Naive thymus-derived CD8-positive, alpha-beta T cell (primary cell): ENCODE results near the gene COL5A1. TPM values are rescaled to one million over a fixed set of nuclear protein-coding genes. Genes with fewer than 3 reads are reported as not detected.
A peak's percentile ranks its signal among the peaks of the same experiment; 100 is the strongest.

Source experiments
- ATAC-seq, 2 donors: fragments of 150-1000 bp; cut with Tn5 transposase in 1 of 2; sonication (Bioruptor Pico), chemical (Tn5 transposase) in 1 of 2; 1 replicate in 1 of 2; 2 replicates in 1 of 2; pipeline ENCODE4 v1.10.0; 2021; ENCODE audit warnings: mild to moderate bottlenecking in 2 of 2, moderate library complexity in 2 of 2
- POLR2A ChIA-PET: fragments of 350-600 bp; sonication (Branson Sonifier 250); formaldehyde crosslinking; loops from one replicate; lab custom pipeline; 2021; ENCODE audit warnings: antibody characterized with exemption; lab: Charles Lee
- DNase-seq, 10 donors: peaks; one replicate each; pipeline versions ENCODE4 v3.0.0 to v3.0.0-alpha.2; 2020 to 2022
- H3K27ac Mint-ChIP-seq, 10 donors: one replicate each; pipeline ENCODE4 v1.8.0; 2020 to 2022; ENCODE audit warnings: mild to moderate bottlenecking in 10 of 10, mixed read lengths in 10 of 10, moderate library complexity in 4 of 10, inconsistent platforms in 1 of 10
- H3K27me3 Mint-ChIP-seq, 5 donors: one replicate each; pipeline ENCODE4 v1.8.0; 2021 to 2022; ENCODE audit warnings: mixed read lengths in 5 of 5
- H3K36me3 Mint-ChIP-seq, 3 donors: one replicate each; pipeline ENCODE4 v1.8.0; 2020 to 2022; ENCODE audit warnings: mixed read lengths in 3 of 3, mild to moderate bottlenecking in 2 of 3, inconsistent platforms in 1 of 3
- H3K4me1 Mint-ChIP-seq, 4 donors: one replicate each; pipeline ENCODE4 v1.8.0; 2021 to 2022; ENCODE audit warnings: mixed read lengths in 4 of 4
- H3K4me3 Mint-ChIP-seq, 10 donors: one replicate each; pipeline ENCODE4 v1.8.0; 2020 to 2022; ENCODE audit warnings: mild to moderate bottlenecking in 10 of 10, mixed read lengths in 10 of 10, moderate library complexity in 6 of 10, inconsistent platforms in 1 of 10
- H3K9me3 Mint-ChIP-seq, 9 donors: one replicate each; pipeline ENCODE4 v1.8.0; 2020 to 2022; ENCODE audit warnings: mixed read lengths in 9 of 9, mild to moderate bottlenecking in 3 of 9, inconsistent platforms in 1 of 9, moderate library complexity in 1 of 9
- polyA plus RNA-seq, 3 donors: library from polyadenylated mRNA; unstranded; fragments of 300-500 nt; fragmentation: Illumina TruSeq; gene quantifications; one replicate each; pipeline ENCODE4 v1.2.3, GENCODE V29; 2021
- total RNA-seq, 8 experiments: library from RNA in 2 of 8; stranded (reverse) in 2 of 8; gene quantifications; one replicate each; pipeline ENCODE4 v1.2.3 and lab custom pipeline; 2021 to 2026

The COL5A1 gene
- total and polyA plus RNA-seq, 5 experiments from 2014 or later, result 0.26 TPM; not detected in 4

- ATAC-seq (no peak), DNase-seq (peak in 1 of 10 donors; percentile 56)
- no peaks in the 10 kb centered on the region for H3K4me1 Mint-ChIP-seq
- POLR2A ChIA-PET, result no interaction called here
- no peaks in the 10 kb centered on the region for H3K9me3 Mint-ChIP-seq
- no peaks in the 10 kb centered on the region for H3K36me3 Mint-ChIP-seq
- no peak overlapping the region for H3K27ac Mint-ChIP-seq
- peaks cover 0 to 10% (median 3%) of the 10 kb centered on the region in 5 donors for H3K27me3 Mint-ChIP-seq
- no peak overlapping the region for H3K4me3 Mint-ChIP-seq
These were observed 9.8 kb downstream of the COL5A1 start for GRCh38 chr9:134651226-134651905.

DNA sequence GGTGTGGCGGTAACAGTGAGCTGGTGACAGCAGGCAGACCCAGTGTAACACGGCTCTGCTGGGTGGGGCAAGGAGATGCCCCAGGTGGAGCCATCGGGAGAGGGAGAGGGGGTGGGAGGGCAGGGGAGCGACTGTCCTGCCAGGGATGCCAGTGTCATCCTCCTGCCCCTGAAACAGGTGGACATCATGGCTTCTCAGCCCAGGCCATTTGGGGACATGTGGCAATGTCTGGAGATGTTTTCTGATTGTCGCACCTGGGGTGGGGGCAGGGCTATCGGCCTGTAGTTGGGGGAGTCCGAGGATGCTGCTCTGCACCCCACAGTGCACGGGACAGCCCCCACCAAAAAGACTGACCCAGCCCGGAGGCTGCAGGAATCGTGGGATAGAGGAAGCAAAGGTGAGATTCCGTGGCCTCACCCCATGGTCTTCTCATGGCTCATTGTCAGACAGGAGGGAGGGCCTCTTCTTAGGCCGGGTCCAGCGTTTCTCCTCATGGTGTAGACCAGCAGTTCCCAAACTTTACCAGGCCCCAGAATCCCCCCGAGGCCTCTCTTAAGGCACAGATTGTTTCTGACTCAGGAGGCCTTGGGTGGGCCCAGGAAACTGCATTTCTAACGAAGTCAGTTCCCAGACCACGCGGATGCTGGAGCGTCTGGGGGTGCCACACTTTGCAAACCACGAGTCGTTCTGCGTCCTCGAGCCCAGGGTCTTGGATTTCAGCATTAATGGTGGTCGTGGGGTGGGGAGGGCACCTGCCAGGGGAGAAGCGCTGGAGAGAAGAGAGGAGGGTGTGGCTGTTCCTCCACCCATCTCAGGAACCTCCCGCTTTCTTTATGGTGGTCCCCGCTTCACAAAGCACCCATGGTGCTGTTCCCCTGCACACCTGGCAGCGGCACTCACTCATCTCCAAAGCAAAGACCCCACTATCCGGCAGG, 11.0 kb downstream of the COL5A1 start:
- no peaks in the 10 kb centered on the region for H3K9me3 Mint-ChIP-seq

DNA sequence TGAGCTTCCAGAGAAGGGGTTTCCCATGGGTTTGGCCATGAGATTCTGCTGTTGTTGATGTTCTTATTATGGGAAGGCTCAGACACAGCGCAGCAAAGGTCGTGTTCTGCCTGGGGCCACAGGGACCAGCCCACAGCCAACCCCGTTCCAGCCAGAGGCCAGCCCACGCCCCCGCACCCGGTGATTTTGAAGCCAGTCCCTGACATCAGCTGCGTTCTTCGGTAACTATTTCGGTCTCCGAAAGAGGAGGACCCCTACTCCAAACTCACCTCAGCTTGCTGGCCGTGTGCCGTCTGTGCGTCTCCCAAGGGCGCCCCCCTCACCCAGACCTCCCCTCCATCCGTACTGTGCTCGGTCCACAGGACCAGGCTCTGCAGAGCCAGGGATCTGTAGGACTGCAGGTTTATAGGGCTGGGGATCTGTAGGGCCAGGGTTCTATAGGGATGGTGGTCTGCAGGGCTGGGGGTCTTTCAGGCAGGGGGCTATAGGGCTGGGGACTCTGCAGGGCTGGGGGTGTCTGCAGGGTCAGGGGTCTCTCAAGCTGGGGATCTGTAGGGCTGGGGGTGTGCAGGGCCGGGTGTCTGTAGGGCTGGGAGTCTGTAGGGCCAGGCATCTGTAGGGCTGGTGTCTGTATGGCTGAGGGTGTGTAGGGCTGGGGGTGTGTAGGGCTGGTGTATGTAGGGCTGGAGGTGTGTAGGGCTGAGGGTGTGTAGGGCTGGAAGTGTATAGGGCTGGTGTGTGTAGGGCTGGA, 11.8 kb downstream of the COL5A1 start:
- no peaks in the 10 kb centered on the region for H3K36me3 Mint-ChIP-seq
- H3K9me3 Mint-ChIP-seq, result no peaks in the 10 kb centered on the region
- DNase-seq (peak in 1 of 10 donors; percentile 19), ATAC-seq (no peak)
- POLR2A ChIA-PET, result no interaction called here
- H3K27ac Mint-ChIP-seq, result no peak overlapping the region
- H3K4me1 Mint-ChIP-seq, result no peaks in the 10 kb centered on the region
- no peak overlapping the region for H3K4me3 Mint-ChIP-seq
- H3K27me3 Mint-ChIP-seq, result peaks cover 0 to 7% (median 0%) of the 10 kb centered on the region in 5 donors

More for the DNA sequence above, 11.0 kb downstream of the COL5A1 start:
- ATAC-seq (no peak), DNase-seq (peak in 1 of 10 donors; percentile 50)
- POLR2A ChIA-PET, result no interaction called here
- Mint-ChIP-seq H3K27ac (no peak overlapping the region), H3K27me3 (peaks cover 0 to 9% (median 3%) of the 10 kb centered on the region in 5 donors), H3K36me3 (no peaks in the 10 kb centered on the region), H3K4me1 (no peaks in the 10 kb centered on the region), H3K4me3 (no peak overlapping the region)

- ATAC-seq, result no peak
- DNase-seq, result peak in 1 of 10 donors; percentile 26
- Mint-ChIP-seq H3K27me3 (peaks cover 0 to 7% (median 0%) of the 10 kb centered on the region in 5 donors), H3K4me1 (no peaks in the 10 kb centered on the region), H3K27ac (no peak overlapping the region), H3K4me3 (no peak overlapping the region), H3K9me3 (peaks cover 0 to 2% (median 0%) of the 10 kb centered on the region in 9 donors), H3K36me3 (no peaks in the 10 kb centered on the region)
- POLR2A ChIA-PET, result no interaction called here
These were observed 13.5 kb downstream of the COL5A1 start for GRCh38 chr9:134655101-134655500.

DNA sequence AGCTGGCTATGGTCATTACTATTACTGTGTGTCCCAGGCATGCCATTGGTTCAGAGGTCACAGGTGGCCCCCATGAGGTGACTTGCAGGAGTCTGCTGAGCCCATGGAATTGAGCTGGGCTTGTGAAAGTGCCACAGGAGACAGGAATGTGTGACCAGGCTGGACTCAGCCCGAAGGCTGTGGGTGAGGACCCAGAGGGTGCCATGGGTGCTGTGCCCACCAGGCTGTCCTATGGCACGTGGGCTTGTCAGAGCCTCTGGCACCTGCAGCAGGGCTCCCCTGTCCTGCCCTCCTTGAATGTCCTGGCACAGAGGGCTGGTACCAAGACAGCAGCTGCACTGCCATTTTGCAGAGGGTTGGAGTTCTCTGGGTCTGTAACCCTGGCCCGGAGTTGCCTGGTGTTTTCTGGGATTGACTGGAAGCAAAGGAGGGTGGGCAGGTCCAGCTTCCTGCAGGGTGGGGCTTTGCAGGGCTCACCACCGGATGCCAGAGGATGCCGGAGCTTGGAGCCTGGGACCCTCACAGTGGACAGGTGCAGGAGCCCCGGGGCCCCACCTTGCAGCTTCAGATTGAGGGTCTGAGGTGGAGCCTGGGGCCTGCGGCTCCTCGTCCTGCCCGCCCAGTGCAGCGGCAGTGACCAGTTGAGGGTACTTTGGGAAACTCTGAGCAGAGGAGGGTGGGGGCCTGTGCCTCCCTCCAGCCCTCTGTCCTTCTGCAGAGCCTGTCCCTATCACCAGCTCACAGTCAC, 14.2 kb downstream of the COL5A1 start:
- Mint-ChIP-seq H3K27ac (no peak overlapping the region), H3K4me1 (no peaks in the 10 kb centered on the region), H3K27me3 (peaks cover 0 to 6% (median 0%) of the 10 kb centered on the region in 5 donors), H3K4me3 (no peak overlapping the region), H3K36me3 (peaks cover 0 to 3% (median 1%) of the 10 kb centered on the region in 3 donors), H3K9me3 (peaks cover 0 to 7% (median 4%) of the 10 kb centered on the region in 9 donors)
- ATAC-seq (no peak), DNase-seq (peak in 1 of 10 donors; percentile 56)
- POLR2A ChIA-PET, result no interaction called here

DNA sequence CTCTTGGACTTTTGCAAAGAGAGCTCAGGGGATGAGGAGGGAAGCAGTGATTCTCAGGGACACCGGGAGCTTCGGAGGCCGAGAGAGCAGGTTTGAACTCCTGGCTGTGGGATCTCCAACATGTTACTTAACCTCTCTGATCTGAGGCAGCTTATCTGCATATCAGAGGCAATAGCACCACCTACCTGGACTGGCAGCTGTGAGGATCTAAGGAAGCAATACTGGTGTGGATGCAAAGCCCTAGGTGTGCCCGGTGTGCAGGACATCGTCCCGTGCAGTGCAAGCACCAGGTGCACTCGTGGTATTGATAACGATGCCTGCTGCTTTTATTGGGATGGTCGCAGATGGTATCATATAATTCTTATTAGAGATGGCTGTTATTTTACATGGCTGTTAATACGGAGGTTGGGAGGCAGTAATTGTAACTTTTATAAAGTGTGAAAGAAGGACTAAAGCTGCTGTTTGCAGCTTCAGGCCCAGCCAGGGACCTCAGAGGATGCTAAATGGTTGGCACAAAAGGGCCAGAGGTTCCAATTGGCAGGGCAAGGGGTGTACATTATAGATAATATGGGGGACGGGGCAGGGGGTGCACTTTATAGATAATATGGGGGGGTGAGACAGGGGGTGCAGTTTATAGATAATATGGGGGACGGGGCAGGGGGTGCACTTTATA, 14.9 kb downstream of the COL5A1 start:
- Mint-ChIP-seq H3K4me3 (no peak overlapping the region), H3K9me3 (peaks cover 0 to 12% (median 8%) of the 10 kb centered on the region in 9 donors), H3K27me3 (peaks cover 0 to 7% (median 0%) of the 10 kb centered on the region in 5 donors), H3K27ac (peak overlapping the region in 1 of 10 donors; percentile 50), H3K36me3 (peaks cover 0 to 4% (median 4%) of the 10 kb centered on the region in 3 donors), H3K4me1 (no peaks in the 10 kb centered on the region)
- ATAC-seq (no peak), DNase-seq (peak in 1 of 10 donors; percentile 53)
- POLR2A ChIA-PET, result no interaction called here

- ATAC-seq (no peak), DNase-seq (peak in 1 of 10 donors; percentile 61)
- Mint-ChIP-seq H3K27me3 (peaks cover 0 to 13% (median 0%) of the 10 kb centered on the region in 5 donors), H3K4me3 (no peak overlapping the region), H3K9me3 (peaks cover 0 to 22% (median 9%) of the 10 kb centered on the region in 9 donors), H3K36me3 (peaks cover 0 to 4% (median 4%) of the 10 kb centered on the region in 3 donors), H3K27ac (no peak overlapping the region), H3K4me1 (no peaks in the 10 kb centered on the region)
- POLR2A ChIA-PET, result interaction anchor here (0.6 kb wide), 1 partner anchor 74 kb away, joined by 3 read pairs; no protein-coding TSS in a partner anchor
These were observed 16.2 kb downstream of the COL5A1 start for GRCh38 chr9:134657666-134658377.

DNA sequence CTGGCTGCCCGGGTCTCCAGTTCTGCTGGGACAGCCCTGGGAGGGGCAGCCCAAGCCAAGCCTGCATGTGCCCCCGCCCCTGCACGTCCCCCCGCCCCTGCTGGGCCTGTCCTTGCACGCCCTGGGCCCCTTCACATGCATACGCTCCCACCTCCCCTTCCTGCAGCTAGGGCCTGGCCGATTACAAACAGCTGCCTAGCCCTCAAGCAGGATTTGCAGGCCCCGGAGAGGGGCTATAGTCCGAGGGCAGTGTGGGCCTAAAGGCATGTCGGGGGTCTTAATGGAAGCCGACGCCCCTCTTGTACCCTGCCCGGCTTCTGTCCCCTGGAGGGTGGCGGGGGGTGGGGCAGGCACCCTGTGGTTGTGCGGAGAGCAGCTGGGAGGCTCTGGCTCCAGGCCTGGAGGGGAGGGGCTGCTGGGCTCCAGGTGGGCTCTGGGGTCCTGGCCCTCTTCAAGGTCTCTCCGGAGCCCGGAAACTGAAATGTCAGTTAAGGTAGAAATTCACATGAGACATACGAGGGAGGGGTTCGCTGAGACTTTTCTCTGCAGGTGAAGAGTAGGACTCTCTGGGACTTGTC, 16.9 kb downstream of the COL5A1 start:
- Mint-ChIP-seq H3K4me3 (no peak overlapping the region), H3K4me1 (no peaks in the 10 kb centered on the region), H3K9me3 (peaks cover 0 to 22% (median 9%) of the 10 kb centered on the region in 9 donors), H3K27ac (no peak overlapping the region), H3K27me3 (peaks cover 0 to 14% (median 0%) of the 10 kb centered on the region in 5 donors), H3K36me3 (peaks cover 0 to 4% (median 4%) of the 10 kb centered on the region in 3 donors)
- DNase-seq, result peak in 1 of 10 donors; percentile 34
- ATAC-seq, result no peak
- POLR2A ChIA-PET, result no interaction called here

DNA sequence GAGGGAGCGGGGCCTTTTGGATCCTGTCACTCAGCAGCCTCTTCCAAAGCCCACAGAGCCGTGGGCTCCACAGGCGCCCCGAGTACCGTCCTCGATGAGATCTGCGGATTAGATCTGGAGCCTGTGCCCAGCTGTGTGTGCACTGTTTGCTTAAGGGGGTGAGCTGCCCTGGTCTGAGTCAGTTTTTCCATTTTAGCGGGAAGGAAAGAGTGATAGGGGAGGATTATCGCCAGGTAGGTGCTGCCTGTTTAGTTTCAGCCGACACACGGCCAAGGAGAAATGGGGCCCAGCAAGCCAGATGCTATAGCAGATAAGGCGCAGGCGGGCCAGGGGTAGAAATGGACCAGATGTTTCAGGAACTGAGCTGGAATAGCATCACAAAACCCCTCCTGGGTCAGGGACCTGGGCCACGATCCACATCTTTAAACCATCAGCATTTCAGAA, 18.1 kb downstream of the COL5A1 start:
- Mint-ChIP-seq H3K9me3 (peaks cover 0 to 22% (median 9%) of the 10 kb centered on the region in 9 donors), H3K4me1 (no peaks in the 10 kb centered on the region), H3K27me3 (peaks cover 0 to 14% (median 2%) of the 10 kb centered on the region in 5 donors), H3K4me3 (no peak overlapping the region), H3K36me3 (peaks cover 0 to 4% (median 4%) of the 10 kb centered on the region in 3 donors), H3K27ac (no peak overlapping the region)
- ATAC-seq, result no peak
- peak in 1 of 10 donors; percentile 47 for DNase-seq
- POLR2A ChIA-PET, result no interaction called here

- Mint-ChIP-seq H3K9me3 (peaks cover 0 to 22% (median 9%) of the 10 kb centered on the region in 9 donors), H3K4me3 (no peak overlapping the region), H3K27ac (no peak overlapping the region), H3K27me3 (peaks cover 0 to 14% (median 2%) of the 10 kb centered on the region in 5 donors), H3K36me3 (peaks cover 0 to 4% (median 4%) of the 10 kb centered on the region in 3 donors), H3K4me1 (no peaks in the 10 kb centered on the region)
- ATAC-seq (no peak), DNase-seq (peak in 1 of 10 donors; percentile 9)
- POLR2A ChIA-PET, result no interaction called here
These were observed 18.8 kb downstream of the COL5A1 start for GRCh38 chr9:134660407-134660806.
